Activated T-cell treated with anti-CD3 and anti-CD28 coated beads, Interleukin-2, amount 50 U/mL, for 48 hours (primary cell): ENCODE results near the gene POU2F2.

Experiments used
- DNase-seq, 2 experiments: peaks; one replicate each; pipeline ENCODE4 v3.0.0-alpha.2; 2020

POU2F2 gene

GRCh38 chr19:42078538-42079275 lies 53.5 kb downstream of the POU2F2 start:
- no peak for DNase-seq

- DNase-seq, result no peak
These were observed 54.2 kb downstream of the POU2F2 start for GRCh38 chr19:42078058-42078457.

- DNase-seq, result no peak
These were observed 55.8 kb downstream of the POU2F2 start for GRCh38 chr19:42076380-42076944.

- DNase-seq, result peak; percentile 98 to 99
These were observed 56.4 kb downstream of the POU2F2 start, which contains the start of gene ZNF574 for GRCh38 chr19:42075616-42076379. Gene ZNF574, plus strand, starts transcription at chr19:42076166. Its CDS starts 2,441 bp downstream, at chr19:42078607.

GRCh38 chr19:42075364-42075615 lies 57.0 kb downstream of the POU2F2 start:
- DNase-seq, result no peak

- DNase-seq, result peak; percentile 51 to 53
These were observed 57.5 kb downstream of the POU2F2 start for GRCh38 chr19:42074513-42075363.

- DNase-seq, result no peak
These were observed 61.0 kb downstream of the POU2F2 start for GRCh38 chr19:42071247-42071646.

- no peak for DNase-seq
These were observed 62.5 kb downstream of the POU2F2 start, which contains the start of gene GRIK5 for GRCh38 chr19:42069619-42070351. Gene GRIK5, minus strand, starts transcription at chr19:42070206. Its CDS starts 4,436 bp downstream, at chr19:42065770.

- no peak for DNase-seq
These were observed 63.3 kb downstream of the POU2F2 start for GRCh38 chr19:42068756-42069571.

- DNase-seq, result no peak
These were observed 63.9 kb downstream of the POU2F2 start for GRCh38 chr19:42068361-42068755.

GRCh38 chr19:42067315-42067888 lies 64.8 kb downstream of the POU2F2 start:
- DNase-seq, result no peak

- no peak for DNase-seq
These were observed 66.0 kb downstream of the POU2F2 start for GRCh38 chr19:42066075-42066754.

- DNase-seq, result no peak
These were observed 66.7 kb downstream of the POU2F2 start for GRCh38 chr19:42065511-42065910.

GRCh38 chr19:42065051-42065450 lies 67.2 kb downstream of the POU2F2 start:
- no peak for DNase-seq

GRCh38 chr19:42064432-42064831 lies 67.8 kb downstream of the POU2F2 start:
- no peak for DNase-seq

GRCh38 chr19:42062381-42062780 lies 69.9 kb downstream of the POU2F2 start:
- no peak for DNase-seq

- no peak for DNase-seq
These were observed 72.1 kb downstream of the POU2F2 start for GRCh38 chr19:42060117-42060516.

- no peak for DNase-seq
These were observed 73.0 kb downstream of the POU2F2 start for GRCh38 chr19:42059196-42059595.

GRCh38 chr19:42057846-42058245 lies 74.4 kb downstream of the POU2F2 start:
- no peak for DNase-seq

- no peak for DNase-seq
These were observed 78.0 kb downstream of the POU2F2 start for GRCh38 chr19:42054205-42054604.
